IMR-90 (cell line): Measurements from ENCODE around the gene BARX1. TPM values are rescaled to one million over a fixed set of nuclear protein-coding genes. Genes with fewer than 3 reads are reported as not detected.

Source experiments
- ATAC-seq: fragments of 200-7000 bp; cut with Tn5 transposase; 2 replicates; pipeline ENCODE4 v1.9.1; 2020; ENCODE audit warnings: low read depth, mild to moderate bottlenecking, moderate library complexity
- BruUV-seq: library from RNA; stranded (reverse); fragments of 400-500 nt; replicated peaks from 2 replicates; lab custom pipeline; 2021; lab: Mats Ljungman, UMichigan
- CTCF ChIA-PET: fragments of 300-600 bp; formaldehyde crosslinking; extraction: SDS; loops from one replicate; lab custom pipeline; 2021; ENCODE audit warnings: antibody characterized with exemption; lab: Yijun Ruan, JAX
- POLR2A ChIA-PET: fragments of 300-600 bp; sonication (Branson Sonifier 250); formaldehyde crosslinking; loops from one replicate; lab custom pipeline; 2022; ENCODE audit warnings: antibody characterized with exemption; ENCODE audit not compliant: unreplicated experiment; lab: Charles Lee
- DNase-seq: peaks from one replicate; pipeline ENCODE4 v3.0.0; 2013
- H2AFZ ChIP-seq: replicated peaks from 2 replicates; pipeline ENCODE3; 2013; ENCODE audit warnings: low read length, mild to moderate bottlenecking; ENCODE audit not compliant: poor library complexity
- H2AK5ac ChIP-seq: 2 replicates; pipeline ENCODE4 v1.6.1; 2013; ENCODE audit warnings: low read depth, low read length, inconsistent platforms
- H2AK9ac ChIP-seq: replicated peaks from 2 replicates; pipeline ENCODE3; 2013; ENCODE audit warnings: mild to moderate bottlenecking, low read depth, low read length, moderate library complexity; ENCODE audit not compliant: poor library complexity
- H2BK120ac ChIP-seq: 2 replicates; pipeline ENCODE4 v1.6.1; 2013; ENCODE audit warnings: low read depth, low read length, inconsistent platforms
- H2BK15ac ChIP-seq: 3 replicates; pipeline ENCODE4 v1.6.1; 2013; ENCODE audit warnings: low read depth, low read length, inconsistent platforms
- H2BK20ac ChIP-seq: 2 replicates; pipeline ENCODE4 v1.6.1; 2013; ENCODE audit warnings: low read depth, mild to moderate bottlenecking, inconsistent platforms, low read length, moderate library complexity
- H2BK5ac ChIP-seq: 2 replicates; pipeline ENCODE4 v1.6.1; 2013; ENCODE audit warnings: mild to moderate bottlenecking, low read depth, low read length, inconsistent platforms; ENCODE audit not compliant: poor library complexity, severe bottlenecking
- H3K14ac ChIP-seq: replicated peaks from 2 replicates; pipeline ENCODE4 v1.6.1; 2013; ENCODE audit warnings: low read depth, low read length, inconsistent platforms
- H3K18ac ChIP-seq: 2 replicates; pipeline ENCODE4 v1.6.1; 2013; ENCODE audit warnings: low read depth, low read length, control low read depth
- H3K23ac ChIP-seq: 2 replicates; pipeline ENCODE4 v1.6.1; 2013; ENCODE audit warnings: low read depth, low read length, inconsistent platforms
- H3K27ac ChIP-seq: 2 replicates; pipeline ENCODE4 v1.5.1; 2013; ENCODE audit warnings: mild to moderate bottlenecking, control low read depth, low read length; ENCODE audit not compliant: insufficient read depth
- H3K27me3 ChIP-seq: 2 replicates; pipeline ENCODE4 v1.6.1; 2013; ENCODE audit warnings: low read length; ENCODE audit not compliant: control insufficient read depth, insufficient read depth
- H3K36me3 ChIP-seq: 2 replicates; pipeline ENCODE4 v1.6.1; 2013; ENCODE audit warnings: low read length, mixed read lengths; ENCODE audit not compliant: control insufficient read depth, insufficient read depth
- H3K4ac ChIP-seq: 2 replicates; pipeline ENCODE4 v1.6.1; 2013; ENCODE audit warnings: low read depth, low read length, inconsistent platforms
- H3K4me1 ChIP-seq: 2 replicates; pipeline ENCODE4 v1.6.1; 2013; ENCODE audit warnings: low read length, mixed read lengths; ENCODE audit not compliant: control insufficient read depth, insufficient read depth
- H3K4me2 ChIP-seq: 2 replicates; pipeline ENCODE4 v1.6.1; 2013; ENCODE audit warnings: low read depth, mild to moderate bottlenecking, control low read depth, low read length, moderate library complexity
- H3K4me3 ChIP-seq: 2 replicates; pipeline ENCODE4 v1.5.1; 2013; ENCODE audit warnings: low read depth, mild to moderate bottlenecking, control low read depth, low read length, moderate library complexity; ENCODE audit not compliant: insufficient read depth
- H3K56ac ChIP-seq: 2 replicates; pipeline ENCODE4 v1.6.1; 2013; ENCODE audit warnings: low read length, inconsistent platforms; ENCODE audit not compliant: insufficient read depth; ENCODE audit errors: extremely low read depth
- H3K79me1 ChIP-seq, 2 experiments: 2 replicates each; pipeline ENCODE4 v1.6.1; 2013; ENCODE audit warnings: low read length in 2 of 2, inconsistent platforms in 1 of 2, low read depth in 1 of 2
- H3K9ac ChIP-seq: 2 replicates; pipeline ENCODE4 v1.6.1; 2013; ENCODE audit warnings: low read depth, low read length, control low read depth
- H3K9me1 ChIP-seq: 2 replicates; pipeline ENCODE4 v1.6.1; 2013; ENCODE audit warnings: low read length, inconsistent platforms; ENCODE audit not compliant: insufficient read depth
- H3K9me3 ChIP-seq: 2 replicates; pipeline ENCODE4 v1.6.1; 2013; ENCODE audit warnings: low read length; ENCODE audit not compliant: control insufficient read depth, insufficient read depth
- H4K20me1 ChIP-seq: 2 replicates; pipeline ENCODE4 v1.6.1; 2013; ENCODE audit warnings: low read length, inconsistent platforms; ENCODE audit not compliant: insufficient read depth
- H4K5ac ChIP-seq: 2 replicates; pipeline ENCODE4 v1.6.1; 2013; ENCODE audit warnings: mild to moderate bottlenecking, low read depth, low read length, control low read depth
- H4K8ac ChIP-seq, 2 experiments: 2 replicates each; pipeline ENCODE4 v1.6.1; 2013; ENCODE audit warnings: low read depth in 2 of 2, low read length in 2 of 2, control low read depth in 1 of 2, inconsistent platforms in 1 of 2
- H4K91ac ChIP-seq: 2 replicates; pipeline ENCODE4 v1.6.1; 2013; ENCODE audit warnings: low read depth, low read length, inconsistent platforms; ENCODE audit not compliant: insufficient read depth
- BHLHE40 ChIP-seq: fragments of 150-350 bp; IDR thresholded peaks from 2 replicates; pipeline ENCODE4 v1.6.1; 2016; ENCODE audit warnings: mild to moderate bottlenecking, low read depth, low read length
- CEBPB ChIP-seq: IDR thresholded peaks from 2 replicates; pipeline ENCODE4 v1.6.1; 2012; ENCODE audit warnings: low read depth, low read length, improper control_type of control experiment
- CHD1 ChIP-seq: IDR thresholded peaks from 2 replicates; pipeline ENCODE4 v1.6.1; 2012; ENCODE audit warnings: low read depth, low read length, improper control_type of control experiment
- SMC3 ChIP-seq: fragments of 150-350 bp; IDR thresholded peaks from 2 replicates; pipeline ENCODE4 v1.6.1; 2016; ENCODE audit warnings: low read depth, mild to moderate bottlenecking, antibody characterized with exemption, low read length, moderate library complexity
- USF2 ChIP-seq: fragments of 150-350 bp; IDR thresholded peaks from 2 replicates; pipeline ENCODE4 v1.6.1; 2017; ENCODE audit warnings: mild to moderate bottlenecking, antibody characterized with exemption, low read length, low read depth
- WGBS, 2 experiments: methylation state at CpG; one replicate each; pipeline versions ENCODE4 v1.1.5 to v1.1.7; 2013; ENCODE audit warnings: missing lambda C conversion rate in 2 of 2; ENCODE audit not compliant: insufficient read length in 1 of 2; ENCODE audit errors: extremely low coverage in 2 of 2; 5-methylcytosine and 5-hydroxymethylcytosine counted together
- dilution Hi-C: fragments of 300-500 bp; cut with HindIII; formaldehyde crosslinking; loops from one replicate; pipeline ENCODE4 v1.14.3; 2018; ENCODE audit warnings: low sequenced_read_pairs; ENCODE audit not compliant: unreplicated experiment
- in situ Hi-C: fragments of 300-500 bp; cut with MboI; formaldehyde crosslinking; loops from 3 replicates; pipeline ENCODE4 v1.14.3; 2019; ENCODE audit warnings: low sequenced_read_pairs, inconsistent platforms, mixed read lengths
- intact Hi-C: fragments of 100-400 bp; cut with micrococcal nuclease; formaldehyde crosslinking; loops from 2 replicates; pipeline ENCODE4 v1.10.0; 2022
- polyA plus RNA-seq, 3 experiments: library from polyadenylated mRNA; depleted of rRNA; stranded (reverse); fragments of >200 nt; gene quantifications; 2 replicates each; pipeline ENCODE4 v1.2.3, GENCODE V29; 2012; ENCODE audit warnings: low replicate concordance in 1 of 3
- total RNA-seq: library from RNA; depleted of rRNA; stranded (reverse); fragments of >200 nt; gene quantifications from 2 replicates; pipeline ENCODE4 v1.2.3, GENCODE V29; 2012
- TF ChIP-seq, protein P1 (sequence below): conservative IDR thresholded peaks from 2 replicates; pipeline ENCODE4 v1.5.1; 2012; ENCODE audit warnings: mild to moderate bottlenecking, low read depth, low read length, improper control_type of control experiment
- TF ChIP-seq, protein P2 (sequence below): fragments of 150-350 bp; IDR thresholded peaks from 2 replicates; pipeline ENCODE4 v1.6.1; 2016; ENCODE audit warnings: low read depth, mild to moderate bottlenecking, low read length, moderate library complexity, borderline replicate concordance

The BARX1 gene
- total and polyA plus RNA-seq, 2 of the 4 experiments (the other 2 are of a cell fraction): not detected

GRCh38 chr9:93910196-93910595 is 45.0 kb downstream of the BARX1 start:
- ATAC-seq (no peak), DNase-seq (no peak)
- intact Hi-C loops: no loop called here

More at GRCh38 chr9:93910196-93910595, 45.0 kb downstream of the BARX1 start:
- 100% methylated on average over 2 of the region's 10 CpGs; no CpG with 5 or more reads in 1 of the 2 experiments for WGBS, 2 experiments
- no peak overlapping the region for H3K23ac ChIP-seq
- no peak overlapping the region for H2BK120ac ChIP-seq
- no peaks in the 10 kb centered on the region for H3K4me1 ChIP-seq
- no peaks in the 10 kb centered on the region for H3K79me1 ChIP-seq
- no peaks in the 10 kb centered on the region for H3K9me1 ChIP-seq
- in situ Hi-C loops: no loop called here
- no peak overlapping the region for H3K4me2 ChIP-seq
- no peak overlapping the region for H2AK5ac ChIP-seq
- no peak overlapping the region for H3K4ac ChIP-seq
- H3K18ac ChIP-seq: no peak overlapping the region
- no peaks in the 10 kb centered on the region for H3K9me3 ChIP-seq
- CTCF ChIA-PET: no interaction called here
- POLR2A ChIA-PET: no interaction called here
- H2AK9ac ChIP-seq: no peak overlapping the region
- H4K5ac ChIP-seq: no peak overlapping the region
- H4K91ac ChIP-seq: no peak overlapping the region
- no peak overlapping the region for H3K4me3 ChIP-seq
- no peak overlapping the region for H3K27ac ChIP-seq
- dilution Hi-C loops: no loop called here
- no peak overlapping the region for H2BK15ac ChIP-seq
- H4K8ac ChIP-seq: no peak overlapping the region
- H3K36me3 ChIP-seq: no peaks in the 10 kb centered on the region
- TF ChIP-seq, protein P1, sequence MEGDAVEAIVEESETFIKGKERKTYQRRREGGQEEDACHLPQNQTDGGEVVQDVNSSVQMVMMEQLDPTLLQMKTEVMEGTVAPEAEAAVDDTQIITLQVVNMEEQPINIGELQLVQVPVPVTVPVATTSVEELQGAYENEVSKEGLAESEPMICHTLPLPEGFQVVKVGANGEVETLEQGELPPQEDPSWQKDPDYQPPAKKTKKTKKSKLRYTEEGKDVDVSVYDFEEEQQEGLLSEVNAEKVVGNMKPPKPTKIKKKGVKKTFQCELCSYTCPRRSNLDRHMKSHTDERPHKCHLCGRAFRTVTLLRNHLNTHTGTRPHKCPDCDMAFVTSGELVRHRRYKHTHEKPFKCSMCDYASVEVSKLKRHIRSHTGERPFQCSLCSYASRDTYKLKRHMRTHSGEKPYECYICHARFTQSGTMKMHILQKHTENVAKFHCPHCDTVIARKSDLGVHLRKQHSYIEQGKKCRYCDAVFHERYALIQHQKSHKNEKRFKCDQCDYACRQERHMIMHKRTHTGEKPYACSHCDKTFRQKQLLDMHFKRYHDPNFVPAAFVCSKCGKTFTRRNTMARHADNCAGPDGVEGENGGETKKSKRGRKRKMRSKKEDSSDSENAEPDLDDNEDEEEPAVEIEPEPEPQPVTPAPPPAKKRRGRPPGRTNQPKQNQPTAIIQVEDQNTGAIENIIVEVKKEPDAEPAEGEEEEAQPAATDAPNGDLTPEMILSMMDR: no peak
- TF ChIP-seq USF2 (no peak), CHD1 (no peak), SMC3 (no peak), BHLHE40 (no peak), CEBPB (no peak)
- TF ChIP-seq, protein P2, sequence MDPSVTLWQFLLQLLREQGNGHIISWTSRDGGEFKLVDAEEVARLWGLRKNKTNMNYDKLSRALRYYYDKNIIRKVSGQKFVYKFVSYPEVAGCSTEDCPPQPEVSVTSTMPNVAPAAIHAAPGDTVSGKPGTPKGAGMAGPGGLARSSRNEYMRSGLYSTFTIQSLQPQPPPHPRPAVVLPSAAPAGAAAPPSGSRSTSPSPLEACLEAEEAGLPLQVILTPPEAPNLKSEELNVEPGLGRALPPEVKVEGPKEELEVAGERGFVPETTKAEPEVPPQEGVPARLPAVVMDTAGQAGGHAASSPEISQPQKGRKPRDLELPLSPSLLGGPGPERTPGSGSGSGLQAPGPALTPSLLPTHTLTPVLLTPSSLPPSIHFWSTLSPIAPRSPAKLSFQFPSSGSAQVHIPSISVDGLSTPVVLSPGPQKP: no peak
- H3K14ac ChIP-seq: no peak overlapping the region
- no peak overlapping the region for H2BK20ac ChIP-seq
- H3K9ac ChIP-seq: no peak overlapping the region
- no peak overlapping the region for H3K56ac ChIP-seq
- H2BK5ac ChIP-seq: no peak overlapping the region
- H3K27me3 ChIP-seq: peaks cover 28% of the 10 kb centered on the region
- BruUV-seq: no TSS peak
- H4K20me1 ChIP-seq: no peaks in the 10 kb centered on the region
- H2AFZ ChIP-seq: no peak overlapping the region
